ENCODE measurements around the gene SDC3.

The SDC3 gene

GRCh38 chr1:30867537-30867936 is 41.0 kb downstream of the SDC3 start:
- TF ChIP-seq CTCF (IDR thresholded peaks at IDR 0.05; ENCODE audit: low read depth, low read length, missing control alignments), result no peak
- DNase-seq (ENCODE audit: low read depth), result no peak
- in situ Hi-C loops (cut with HindIII; ENCODE audit: low sequenced_read_pairs), result loop anchor here (5.0 kb wide), 2 partner anchors 45 kb away; no protein-coding TSS in a partner anchor
- no peak overlapping the region for H3K4me3 ChIP-seq (ENCODE audit: low read depth, low read length)

GRCh38 chr1:30866594-30866993 is 42.0 kb downstream of the SDC3 start:
- in situ Hi-C loops (cut with HindIII; ENCODE audit: low sequenced_read_pairs), result loop anchor here (5.0 kb wide), 2 partner anchors 44 to 46 kb away; no protein-coding TSS in a partner anchor
- TF ChIP-seq CTCF (IDR thresholded peaks at IDR 0.05; ENCODE audit: low read depth, low read length, missing control alignments), result no peak
- no peak overlapping the region for H3K4me3 ChIP-seq (ENCODE audit: low read depth, low read length)
- DNase-seq (ENCODE audit: low read depth), result no peak

GRCh38 chr1:30864681-30865080 is 43.9 kb downstream of the SDC3 start:
- in situ Hi-C loops (cut with HindIII; ENCODE audit: low sequenced_read_pairs), result loop anchor here (5.0 kb wide), 2 partner anchors 42 to 48 kb away; no protein-coding TSS in a partner anchor
- H3K4me3 ChIP-seq (ENCODE audit: low read depth, low read length), result no peak overlapping the region
- TF ChIP-seq CTCF (IDR thresholded peaks at IDR 0.05; ENCODE audit: low read depth, low read length, missing control alignments), result no peak
- no peak for DNase-seq (ENCODE audit: low read depth)

- no peak for DNase-seq (ENCODE audit: low read depth)
- no peak for TF ChIP-seq CTCF (IDR thresholded peaks at IDR 0.05; ENCODE audit: low read depth, low read length, missing control alignments)
- in situ Hi-C loops (cut with HindIII; ENCODE audit: low sequenced_read_pairs), result no loop called here
- no peak overlapping the region for H3K4me3 ChIP-seq (ENCODE audit: low read depth, low read length)
Observed at GRCh38 chr1:30863858-30864604, 44.5 kb downstream of the SDC3 start.

GRCh38 chr1:30860320-30860652 is 48.3 kb downstream of the SDC3 start:
- no peak for TF ChIP-seq CTCF (IDR thresholded peaks at IDR 0.05; ENCODE audit: low read depth, low read length, missing control alignments)
- DNase-seq (ENCODE audit: low read depth), result no peak
- in situ Hi-C loops (cut with HindIII; ENCODE audit: low sequenced_read_pairs), result no loop called here
- H3K4me3 ChIP-seq (ENCODE audit: low read depth, low read length), result no peak overlapping the region

- no peak overlapping the region for H3K4me3 ChIP-seq (ENCODE audit: low read depth, low read length)
- no peak for TF ChIP-seq CTCF (IDR thresholded peaks at IDR 0.05; ENCODE audit: low read depth, low read length, missing control alignments)
- DNase-seq (ENCODE audit: low read depth), result no peak
- in situ Hi-C loops (cut with HindIII; ENCODE audit: low sequenced_read_pairs), result no loop called here
Observed at GRCh38 chr1:30857964-30858363, 50.6 kb downstream of the SDC3 start.
